Measurements from ENCODE around the gene SLC30A3.
A peak's percentile ranks its signal among the peaks of the same experiment; 100 is the strongest.

The SLC30A3 gene

GRCh38 chr2:27261241-27261925, 1.5 kb downstream of the SLC30A3 start:
- no peak for DNase-seq (ENCODE audit: low read depth in 2 of 2)

GRCh38 chr2:27258051-27258450, 4.8 kb downstream of the SLC30A3 start:
- DNase-seq (ENCODE audit: low read depth in 2 of 2): no peak

DNA sequence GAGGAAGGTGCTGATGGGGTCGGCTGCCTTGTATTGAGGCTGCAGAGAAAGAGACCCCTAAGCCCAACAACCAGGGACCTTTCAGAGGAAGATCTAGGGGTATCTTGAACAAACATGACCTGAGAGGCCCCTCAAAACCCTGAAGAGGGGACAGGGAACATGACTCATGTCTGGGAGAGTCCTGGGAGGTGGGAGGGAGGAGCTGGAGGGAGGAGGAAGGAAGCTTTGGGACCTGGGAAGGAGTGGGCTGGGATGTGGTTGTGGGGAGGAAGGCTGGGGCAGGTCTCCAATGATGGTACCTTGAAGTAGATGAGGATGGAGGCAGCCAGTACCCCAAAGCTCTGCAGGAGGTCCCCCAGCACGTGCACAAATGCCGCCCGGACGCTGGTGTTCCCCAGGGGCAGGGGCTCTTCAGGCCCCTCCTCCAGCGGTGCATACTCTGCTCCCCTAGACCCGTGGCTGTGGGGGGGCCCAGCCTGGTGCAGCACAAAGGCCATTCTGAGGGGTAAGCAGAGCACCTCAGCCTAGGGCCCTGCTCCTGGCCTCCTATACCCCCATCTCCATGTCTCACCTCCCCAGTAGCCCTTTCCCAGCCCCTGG, 5.9 kb downstream of the SLC30A3 start:
- DNase-seq (ENCODE audit: low read depth in 2 of 2): no peak

DNA sequence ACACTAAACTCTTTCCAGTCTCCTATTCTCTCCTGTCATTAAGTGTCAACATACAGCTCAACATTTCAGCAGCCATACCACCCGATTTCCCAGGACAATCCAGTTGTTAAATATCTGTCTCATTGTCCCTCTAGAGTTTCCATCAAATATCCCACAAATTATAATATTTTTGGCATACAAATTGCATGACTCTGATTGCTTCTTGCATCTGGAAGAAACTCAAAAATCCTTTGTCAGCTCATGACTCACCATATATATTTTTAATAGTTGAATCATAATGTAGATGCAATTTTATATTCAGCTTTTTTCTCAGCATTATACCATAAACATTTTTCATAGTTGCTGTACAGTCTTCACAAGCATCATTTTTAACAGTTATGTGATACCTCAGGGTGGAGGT, 7.2 kb downstream of the SLC30A3 start:
- no peak for DNase-seq (ENCODE audit: low read depth in 2 of 2)

- DNase-seq (ENCODE audit: low read depth in 2 of 2): no peak
These were observed 7.7 kb downstream of the SLC30A3 start for GRCh38 chr2:27255187-27255586.

DNA sequence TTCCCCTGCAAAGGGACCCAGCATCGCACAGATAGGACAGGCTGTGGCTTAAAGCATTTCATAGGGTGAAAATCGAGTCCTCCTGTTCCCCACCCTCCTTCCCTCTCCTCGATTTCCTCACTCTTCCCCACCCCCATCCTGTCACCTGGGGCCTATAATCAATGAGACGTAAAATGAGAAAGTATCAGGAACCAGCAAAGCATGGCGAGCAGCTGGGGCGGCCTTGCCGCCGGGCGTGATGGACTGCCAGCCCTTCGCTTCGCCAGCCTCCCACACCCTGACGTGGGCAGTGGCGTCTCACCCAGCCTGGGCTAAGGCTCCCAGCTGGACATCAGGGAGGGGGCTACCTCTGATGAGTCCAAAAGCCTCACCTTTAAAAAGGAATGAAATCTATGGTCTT, 11.1 kb downstream of the SLC30A3 start:
- DNase-seq (ENCODE audit: low read depth in 2 of 2): no peak

DNA sequence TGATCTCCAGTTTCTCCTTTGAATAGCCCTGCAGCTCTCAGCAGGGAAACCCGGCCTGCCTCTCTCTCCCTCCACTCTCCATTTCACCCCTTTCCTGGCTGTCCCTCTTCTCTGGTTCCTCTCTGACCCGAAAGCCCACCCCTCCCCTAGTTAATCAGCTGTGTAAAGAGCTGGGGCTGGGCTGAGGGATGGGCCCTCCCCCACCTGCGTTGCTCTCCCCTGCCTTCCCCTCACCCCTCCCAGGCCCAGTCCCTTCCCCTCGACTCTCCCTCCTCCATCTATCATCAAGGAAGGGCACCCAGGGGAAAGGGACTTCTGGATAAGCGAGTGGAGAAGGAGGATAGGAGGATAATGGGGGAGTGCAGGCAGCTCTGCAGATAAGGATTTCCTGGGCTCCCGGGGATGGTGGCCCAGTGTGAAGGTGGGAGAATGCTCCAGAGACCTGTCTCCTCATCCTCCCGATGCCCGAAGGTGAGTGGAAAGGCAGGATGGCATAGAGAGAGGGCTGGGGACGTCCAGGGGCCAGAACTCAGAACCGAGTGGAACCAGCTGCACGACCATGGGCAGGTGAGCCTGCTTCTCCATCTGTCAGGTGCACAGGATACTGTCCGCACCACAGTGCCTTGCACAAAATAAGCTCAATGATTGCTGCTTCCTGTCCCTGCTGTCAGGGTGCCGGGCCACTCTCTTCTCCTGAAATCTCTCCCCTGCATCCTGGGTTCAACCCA, 12.0 kb downstream of the SLC30A3 start:
- no peak for DNase-seq (ENCODE audit: low read depth in 2 of 2)

- peak in 1 of 2 donors; percentile 5 for DNase-seq (ENCODE audit: low read depth in 2 of 2)
These were observed 12.8 kb downstream of the SLC30A3 start for GRCh38 chr2:27249891-27250651.

GRCh38 chr2:27249159-27249890, 13.5 kb downstream of the SLC30A3 start:
- no peak for DNase-seq (ENCODE audit: low read depth in 2 of 2)

GRCh38 chr2:27247893-27248292, 15.0 kb downstream of the SLC30A3 start:
- DNase-seq (ENCODE audit: low read depth in 2 of 2): no peak

DNA sequence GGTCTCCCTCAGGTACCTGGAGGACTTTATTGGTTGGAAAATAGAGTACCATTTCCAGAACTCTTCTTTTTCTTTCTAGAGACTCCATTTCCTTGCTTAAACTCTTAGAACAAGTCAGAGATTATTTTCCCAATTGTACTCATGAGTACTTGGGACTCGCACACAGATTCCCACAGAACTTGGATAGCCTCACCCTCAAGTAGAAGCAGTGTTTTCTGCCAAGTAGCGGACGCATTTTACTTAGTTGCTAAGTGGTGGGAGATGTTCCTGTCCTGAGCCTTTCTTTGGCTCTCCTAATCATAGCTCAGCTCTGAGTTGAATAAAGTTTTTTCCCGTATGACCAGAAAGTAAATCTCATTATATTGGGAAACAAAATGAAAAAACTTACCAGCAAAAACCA, 17.2 kb downstream of the SLC30A3 start:
- no peak for DNase-seq (ENCODE audit: low read depth in 2 of 2)

DNA sequence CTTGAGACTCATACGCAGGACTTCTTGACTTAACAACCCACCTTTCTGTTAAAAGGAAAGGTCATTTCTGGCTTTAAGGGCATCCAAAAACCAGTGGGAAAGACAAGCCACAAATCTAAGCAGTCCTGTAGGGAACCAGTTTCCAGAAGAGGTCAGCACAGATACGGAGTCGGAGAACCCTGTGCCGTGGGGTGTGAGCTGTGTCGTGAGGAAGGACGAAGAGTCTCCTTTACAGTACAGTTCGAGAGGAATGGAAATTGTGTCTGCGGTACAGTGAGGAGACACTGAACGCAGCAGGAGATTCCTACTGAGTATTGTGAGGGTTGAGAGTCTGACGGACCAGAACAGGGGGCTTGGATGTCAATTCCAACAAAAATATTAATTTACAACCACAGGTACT, 17.7 kb downstream of the SLC30A3 start:
- DNase-seq (ENCODE audit: low read depth in 2 of 2): no peak

DNA sequence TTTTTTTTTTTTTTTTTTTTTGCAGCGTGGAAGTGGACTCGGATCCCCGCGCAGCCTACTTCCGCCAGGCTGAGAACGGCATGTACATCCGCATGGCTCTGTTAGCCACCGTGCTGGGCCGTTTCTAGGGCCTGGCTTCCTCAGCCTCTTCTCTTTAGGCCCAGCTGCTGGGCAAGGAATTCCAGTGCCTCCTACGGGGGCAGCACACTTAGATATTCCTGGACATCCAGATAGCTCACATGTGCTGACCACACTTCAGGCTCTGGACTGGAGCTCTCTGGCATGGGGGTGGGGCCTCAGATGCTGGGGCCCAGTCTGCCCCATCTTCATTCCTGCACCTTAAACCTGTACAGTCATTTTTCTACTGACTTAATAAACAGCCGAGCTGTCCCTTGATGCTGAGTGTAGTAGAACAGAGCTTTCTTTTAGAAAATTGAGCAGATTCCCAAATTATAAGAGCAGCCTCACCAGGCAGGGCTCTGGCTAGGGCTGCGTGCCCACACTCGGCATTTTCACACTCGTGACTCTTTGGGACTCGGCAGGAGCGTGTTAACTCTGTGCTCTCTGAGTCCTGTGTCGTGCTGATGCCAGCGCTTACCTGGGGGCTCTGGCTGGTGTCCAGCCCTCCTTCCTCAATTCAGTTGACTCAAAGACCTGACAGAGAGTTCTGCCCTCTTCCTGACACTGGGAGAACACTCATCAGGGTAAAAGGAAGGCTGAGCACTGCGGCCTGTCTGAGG, 19.3 kb downstream of the SLC30A3 start:
- DNase-seq (ENCODE audit: low read depth in 2 of 2): no peak

GRCh38 chr2:27242614-27242951, 20.3 kb downstream of the SLC30A3 start:
- no peak for DNase-seq (ENCODE audit: low read depth in 2 of 2)

- no peak for DNase-seq (ENCODE audit: low read depth in 2 of 2)
These were observed 20.9 kb downstream of the SLC30A3 start for GRCh38 chr2:27241761-27242613.

DNA sequence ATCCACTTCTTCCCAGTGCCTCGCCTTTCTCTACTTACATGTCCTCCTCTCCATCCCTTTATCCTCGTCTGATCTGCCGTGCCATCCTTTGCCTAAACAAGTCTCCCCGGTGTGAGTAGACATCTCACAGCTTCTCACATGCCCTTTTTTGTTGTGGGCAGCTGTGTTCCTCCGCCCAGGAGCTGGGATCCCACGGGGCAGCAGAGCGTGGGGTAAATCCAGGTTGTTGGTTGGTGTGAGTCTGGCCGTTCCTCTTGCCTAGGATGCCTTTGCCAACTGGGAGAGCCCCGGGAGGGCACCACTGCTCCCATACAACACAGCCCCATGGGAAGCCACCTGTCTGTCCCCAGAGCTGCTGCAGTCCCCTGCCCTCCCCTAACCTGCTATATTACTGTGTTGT, 22.4 kb downstream of the SLC30A3 start:
- DNase-seq (ENCODE audit: low read depth in 2 of 2): no peak

- no peak for DNase-seq (ENCODE audit: low read depth in 2 of 2)
These were observed 23.9 kb downstream of the SLC30A3 start for GRCh38 chr2:27238976-27239375.

DNA sequence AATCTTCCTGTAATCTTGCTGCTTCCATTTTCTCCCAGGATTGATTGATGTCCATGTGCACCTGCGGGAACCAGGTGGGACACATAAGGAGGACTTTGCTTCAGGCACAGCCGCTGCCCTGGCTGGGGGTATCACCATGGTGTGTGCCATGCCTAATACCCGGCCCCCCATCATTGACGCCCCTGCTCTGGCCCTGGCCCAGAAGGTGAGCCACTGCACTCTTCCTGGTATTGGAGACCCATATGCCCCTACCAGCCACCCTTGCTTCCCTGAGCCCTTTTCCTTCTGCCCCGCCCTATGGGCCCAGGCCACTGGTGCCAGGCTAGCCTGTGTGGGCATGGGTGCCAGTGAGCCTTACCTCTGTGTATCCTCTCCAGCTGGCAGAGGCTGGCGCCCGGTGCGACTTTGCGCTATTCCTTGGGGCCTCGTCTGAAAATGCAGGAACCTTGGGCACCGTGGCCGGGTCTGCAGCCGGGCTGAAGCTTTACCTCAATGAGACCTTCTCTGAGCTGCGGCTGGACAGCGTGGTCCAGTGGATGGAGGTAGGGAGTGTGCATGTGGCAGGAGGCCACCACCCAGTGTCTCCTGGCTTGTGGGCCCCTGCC, 25.4 kb downstream of the SLC30A3 start:
- DNase-seq (ENCODE audit: low read depth in 2 of 2): no peak

DNA sequence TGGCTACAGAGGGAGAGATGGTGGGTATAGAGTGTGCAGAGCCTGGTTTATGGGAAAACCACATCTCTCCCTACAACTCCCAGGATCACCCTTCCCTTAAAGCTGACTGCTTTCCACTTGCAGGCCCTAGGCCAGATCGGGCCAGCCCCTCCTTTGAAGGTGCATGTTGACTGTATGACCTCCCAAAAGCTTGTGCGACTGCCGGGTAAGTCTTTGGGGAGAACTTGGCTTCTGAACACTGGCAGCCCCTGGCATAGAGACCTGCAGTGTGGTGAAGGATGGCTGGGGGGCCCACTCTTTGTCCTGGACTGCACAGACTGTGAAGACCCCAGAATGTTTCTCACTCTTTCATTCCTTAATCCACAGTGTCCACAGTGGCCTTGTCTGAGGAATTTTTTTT, 26.2 kb downstream of the SLC30A3 start:
- DNase-seq (ENCODE audit: low read depth in 2 of 2): no peak

DNA sequence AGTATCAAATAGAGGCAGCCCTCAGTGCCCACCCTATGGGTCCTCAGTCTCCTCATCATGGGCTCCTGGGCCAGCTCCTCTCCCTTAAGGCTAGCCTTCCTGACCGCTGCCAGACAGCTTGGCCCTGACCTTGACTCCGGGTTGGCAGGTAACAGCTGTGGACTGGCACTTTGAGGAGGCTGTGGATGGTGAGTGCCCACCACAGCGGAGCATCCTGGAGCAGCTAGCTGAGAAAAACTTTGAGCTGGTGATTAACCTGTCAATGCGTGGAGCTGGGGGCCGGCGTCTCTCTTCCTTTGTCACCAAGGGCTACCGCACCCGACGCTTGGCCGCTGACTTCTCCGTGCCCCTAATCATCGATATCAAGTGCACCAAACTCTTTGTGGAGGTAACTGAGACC, 26.7 kb downstream of the SLC30A3 start:
- DNase-seq (ENCODE audit: low read depth in 2 of 2): no peak

Data from activated CD8-positive, alpha-beta memory T cell treated with anti-CD3 and anti-CD28 coated beads for 4 hours (primary cell).